ENCODE data around the gene GRN.

GRN gene

DNA sequence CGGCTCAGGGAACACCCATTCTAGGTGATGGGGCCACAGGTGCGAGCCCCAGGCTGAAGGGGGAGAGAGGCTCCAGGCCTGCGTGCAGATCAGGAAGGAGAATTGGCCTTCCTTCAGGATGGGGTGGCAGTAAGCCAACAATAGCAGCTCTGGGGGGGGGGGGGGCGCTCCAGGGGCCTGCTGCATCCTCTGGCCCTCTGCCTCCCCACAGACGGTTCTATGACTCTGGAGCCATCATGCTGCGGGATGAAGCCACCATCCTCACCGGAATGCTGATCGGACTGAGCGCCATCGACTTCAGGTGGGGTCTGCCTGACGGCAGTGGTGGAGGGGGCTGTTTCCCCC is 30.6 kb upstream of the GRN start:
- Mint-ChIP-seq H3K27me3 (peaks cover 48% of the 10 kb centered on the region), H3K36me3 (ENCODE audit: insufficient read depth) (peaks cover 10% of the 10 kb centered on the region), H3K9me3 (no peaks in the 10 kb centered on the region), H3K4me3 (peak overlapping the region; percentile 66), H3K27ac (ENCODE audit: low read depth) (no peak overlapping the region), H3K4me1 (peaks cover 22% of the 10 kb centered on the region)
- no peak for ATAC-seq (replicated peaks; ENCODE audit: extremely low read depth, poor library complexity, severe bottlenecking)
- no peak for DNase-seq (ENCODE audit: low spot score in 2 of 2)

- peaks cover 17% of the 10 kb centered on the region for H3K4me1 Mint-ChIP-seq
- peaks cover 48% of the 10 kb centered on the region for H3K27me3 Mint-ChIP-seq
- H3K27ac Mint-ChIP-seq (ENCODE audit: low read depth), result no peak overlapping the region
- H3K4me3 Mint-ChIP-seq, result peak overlapping the region; percentile 66
- H3K36me3 Mint-ChIP-seq (ENCODE audit: insufficient read depth), result peaks cover 14% of the 10 kb centered on the region
- ATAC-seq (replicated peaks; ENCODE audit: extremely low read depth, poor library complexity, severe bottlenecking), result no peak
- no peaks in the 10 kb centered on the region for H3K9me3 Mint-ChIP-seq
- no peak for DNase-seq (ENCODE audit: low spot score in 2 of 2)
These were observed 30.0 kb upstream of the GRN start for GRCh38 chr17:44314869-44315661.

DNA sequence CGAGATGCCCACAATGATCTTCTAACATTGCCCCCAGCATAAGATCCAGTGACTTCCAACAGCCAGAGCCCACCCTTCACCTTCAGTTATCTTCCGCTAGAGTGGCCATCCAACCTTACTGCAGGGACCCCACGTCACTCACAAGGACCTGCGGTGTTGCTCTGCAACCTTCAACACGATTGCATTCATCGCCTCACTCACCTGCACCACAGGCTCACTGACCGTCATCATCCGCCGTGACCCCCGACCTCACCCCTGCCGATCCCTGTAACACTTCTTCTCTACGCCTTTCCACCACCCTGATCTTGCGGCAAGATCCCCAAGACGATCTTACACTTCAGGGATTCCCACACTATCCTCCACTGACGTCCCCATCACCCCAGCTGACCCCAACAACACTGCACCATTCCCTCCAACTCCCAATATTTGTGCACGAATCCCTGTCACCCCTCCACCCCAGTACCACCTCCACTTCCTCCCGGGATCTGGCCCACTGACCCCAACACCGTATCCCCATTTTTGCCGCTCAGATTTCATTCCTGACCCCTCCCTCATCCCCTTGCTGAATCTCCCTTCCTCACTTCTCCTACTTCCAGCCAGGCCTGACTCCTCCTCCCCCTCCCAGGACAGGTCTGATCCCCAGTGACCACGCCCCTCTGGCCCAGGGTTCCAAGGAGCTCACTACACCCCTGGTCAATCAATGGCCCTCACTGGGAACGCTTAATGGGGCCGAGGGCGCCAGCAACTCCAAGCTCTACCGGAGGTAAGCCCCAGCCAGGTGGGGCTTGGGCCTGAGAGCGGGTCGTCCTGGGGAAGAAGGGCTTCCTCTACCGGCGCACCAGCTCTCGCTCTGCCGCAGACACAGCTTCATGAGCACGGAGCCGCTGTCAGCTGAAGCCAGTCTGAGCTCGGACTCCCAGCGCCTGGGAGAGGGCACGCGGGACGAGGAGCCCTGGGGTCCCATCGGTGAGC is 29.1 kb upstream of the GRN start:
- H3K4me1 Mint-ChIP-seq, result peaks cover 16% of the 10 kb centered on the region
- H3K9me3 Mint-ChIP-seq, result no peaks in the 10 kb centered on the region
- H3K36me3 Mint-ChIP-seq (ENCODE audit: insufficient read depth), result peaks cover 16% of the 10 kb centered on the region
- no peak overlapping the region for H3K27ac Mint-ChIP-seq (ENCODE audit: low read depth)
- peak overlapping the region; percentile 66 for H3K4me3 Mint-ChIP-seq
- ATAC-seq (replicated peaks; ENCODE audit: extremely low read depth, poor library complexity, severe bottlenecking), result no peak
- H3K27me3 Mint-ChIP-seq, result peaks cover 48% of the 10 kb centered on the region
- no peak for DNase-seq (ENCODE audit: low spot score in 2 of 2)

DNA sequence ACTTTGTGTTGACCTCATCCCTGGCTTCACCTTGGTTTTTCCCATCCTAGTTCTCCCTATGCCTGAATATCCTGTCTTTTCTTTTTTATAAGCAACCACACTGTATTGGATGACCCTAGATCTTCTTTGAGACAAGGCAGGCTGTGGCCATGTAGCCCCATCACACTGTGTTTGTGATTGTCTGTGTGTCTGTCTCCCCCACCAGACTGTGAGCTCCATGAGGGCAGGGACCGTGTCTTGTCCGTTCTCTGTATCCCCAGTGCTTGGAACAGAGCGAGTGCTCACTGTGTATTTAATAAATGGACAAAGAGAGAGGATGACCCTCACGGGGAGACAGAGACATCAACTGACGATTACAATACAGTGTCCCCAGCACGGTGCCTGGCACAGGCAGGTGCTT is 27.6 kb upstream of the GRN start:
- Mint-ChIP-seq H3K9me3 (no peaks in the 10 kb centered on the region), H3K36me3 (ENCODE audit: insufficient read depth) (peaks cover 21% of the 10 kb centered on the region), H3K27me3 (peaks cover 48% of the 10 kb centered on the region), H3K27ac (ENCODE audit: low read depth) (no peak overlapping the region), H3K4me1 (peaks cover 28% of the 10 kb centered on the region), H3K4me3 (no peak overlapping the region)
- DNase-seq (ENCODE audit: low spot score in 2 of 2) (no peak), ATAC-seq (replicated peaks; ENCODE audit: extremely low read depth, poor library complexity, severe bottlenecking) (no peak)

DNA sequence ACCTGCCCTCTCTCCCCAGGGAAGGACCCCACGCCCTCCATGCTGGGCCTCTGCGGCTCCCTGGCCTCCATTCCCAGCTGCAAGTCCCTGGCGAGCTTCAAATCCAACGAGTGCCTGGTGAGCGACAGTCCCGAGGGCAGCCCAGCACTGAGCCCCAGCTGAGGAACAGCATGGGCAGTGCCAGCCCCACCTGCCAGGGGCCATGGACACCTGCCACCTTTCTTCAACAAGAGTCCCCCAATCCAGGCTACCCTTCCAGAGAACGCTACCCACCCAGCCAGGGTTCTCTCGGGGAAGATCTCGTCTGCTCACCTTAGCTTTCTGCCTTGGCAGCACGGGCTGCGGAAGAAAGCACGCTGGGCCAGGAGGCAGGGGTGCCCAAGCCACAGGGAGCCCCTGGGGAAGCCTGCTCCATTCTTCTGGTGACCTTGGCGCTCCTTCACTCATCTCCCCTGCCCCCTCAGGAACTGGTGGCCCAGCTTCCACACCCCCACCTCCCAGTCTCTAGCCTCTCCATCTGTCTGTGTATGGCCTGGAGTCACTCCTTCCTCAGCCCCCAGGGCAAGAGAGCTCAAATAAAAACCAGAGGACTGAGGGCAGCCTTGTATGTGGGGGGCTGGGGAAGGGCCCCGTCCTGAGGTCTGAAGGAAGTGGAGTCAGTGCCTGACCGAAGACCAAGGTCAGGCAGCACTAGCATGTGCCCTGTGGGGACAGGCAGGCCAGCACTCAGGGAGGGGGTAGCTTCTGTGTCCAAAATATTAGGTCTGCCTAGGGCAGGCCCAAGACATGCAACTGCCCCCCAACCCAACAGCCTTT is 26.8 kb upstream of the GRN start:
- Mint-ChIP-seq H3K36me3 (ENCODE audit: insufficient read depth) (peaks cover 21% of the 10 kb centered on the region), H3K4me3 (no peak overlapping the region), H3K27me3 (peaks cover 41% of the 10 kb centered on the region), H3K4me1 (peaks cover 28% of the 10 kb centered on the region), H3K27ac (ENCODE audit: low read depth) (no peak overlapping the region), H3K9me3 (no peaks in the 10 kb centered on the region)
- no peak for ATAC-seq (replicated peaks; ENCODE audit: extremely low read depth, poor library complexity, severe bottlenecking)
- DNase-seq (ENCODE audit: low spot score in 2 of 2), result no peak

GRCh38 chr17:44320066-44320465 is 25.0 kb upstream of the GRN start:
- Mint-ChIP-seq H3K4me1 (peaks cover 34% of the 10 kb centered on the region), H3K4me3 (no peak overlapping the region), H3K27ac (ENCODE audit: low read depth) (no peak overlapping the region), H3K36me3 (ENCODE audit: insufficient read depth) (peaks cover 27% of the 10 kb centered on the region), H3K27me3 (peaks cover 28% of the 10 kb centered on the region), H3K9me3 (no peaks in the 10 kb centered on the region)
- DNase-seq (ENCODE audit: low spot score in 2 of 2) (no peak), ATAC-seq (replicated peaks; ENCODE audit: extremely low read depth, poor library complexity, severe bottlenecking) (no peak)

DNA sequence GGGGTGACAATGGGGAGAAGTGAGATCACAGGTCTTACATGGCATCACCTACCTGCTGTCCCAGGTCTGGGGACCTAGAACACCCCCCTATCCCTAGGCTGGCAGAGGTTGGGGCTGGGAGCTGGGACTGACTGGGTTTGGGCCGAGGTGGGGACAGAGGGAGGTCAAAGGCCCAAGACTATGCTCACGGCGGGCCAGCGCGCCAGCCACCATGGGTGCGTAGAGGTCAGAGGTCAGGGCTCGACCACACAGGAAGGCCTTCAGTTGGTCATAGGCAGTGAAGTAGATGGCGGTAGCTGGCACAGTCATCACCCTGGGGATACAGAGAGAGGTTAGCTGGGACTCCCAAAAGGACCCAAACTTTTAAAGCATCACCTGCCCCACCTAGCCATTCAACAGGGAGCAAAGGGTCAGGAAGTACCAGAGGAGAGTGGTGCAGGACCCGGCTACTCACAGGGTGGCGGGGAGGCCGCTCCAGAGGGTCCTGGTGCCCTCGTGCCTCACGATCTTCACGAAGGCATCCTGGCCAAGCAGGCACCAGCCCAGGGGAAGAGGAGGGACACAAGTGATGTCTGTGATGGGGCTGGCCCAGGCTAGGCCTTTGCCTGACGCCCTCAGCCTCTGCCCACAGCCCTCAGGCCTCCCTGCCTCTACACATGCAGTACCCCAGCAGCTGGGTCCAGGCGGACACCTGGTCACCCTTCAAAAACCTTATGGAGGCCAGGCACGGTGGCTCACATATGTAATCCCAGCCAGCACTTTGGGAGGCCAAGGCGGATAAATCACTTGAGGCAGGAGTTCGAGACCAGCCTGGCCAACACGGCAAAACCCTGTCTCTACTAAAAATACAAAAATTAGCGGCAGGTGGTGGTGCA is 23.6 kb upstream of the GRN start:
- ATAC-seq (replicated peaks; ENCODE audit: extremely low read depth, poor library complexity, severe bottlenecking) (no peak), DNase-seq (ENCODE audit: low spot score in 2 of 2) (no peak)
- Mint-ChIP-seq H3K27me3 (peaks cover 15% of the 10 kb centered on the region), H3K36me3 (ENCODE audit: insufficient read depth) (peaks cover 32% of the 10 kb centered on the region), H3K9me3 (no peaks in the 10 kb centered on the region), H3K4me1 (peaks cover 23% of the 10 kb centered on the region), H3K4me3 (no peak overlapping the region), H3K27ac (ENCODE audit: low read depth) (no peak overlapping the region)

DNA sequence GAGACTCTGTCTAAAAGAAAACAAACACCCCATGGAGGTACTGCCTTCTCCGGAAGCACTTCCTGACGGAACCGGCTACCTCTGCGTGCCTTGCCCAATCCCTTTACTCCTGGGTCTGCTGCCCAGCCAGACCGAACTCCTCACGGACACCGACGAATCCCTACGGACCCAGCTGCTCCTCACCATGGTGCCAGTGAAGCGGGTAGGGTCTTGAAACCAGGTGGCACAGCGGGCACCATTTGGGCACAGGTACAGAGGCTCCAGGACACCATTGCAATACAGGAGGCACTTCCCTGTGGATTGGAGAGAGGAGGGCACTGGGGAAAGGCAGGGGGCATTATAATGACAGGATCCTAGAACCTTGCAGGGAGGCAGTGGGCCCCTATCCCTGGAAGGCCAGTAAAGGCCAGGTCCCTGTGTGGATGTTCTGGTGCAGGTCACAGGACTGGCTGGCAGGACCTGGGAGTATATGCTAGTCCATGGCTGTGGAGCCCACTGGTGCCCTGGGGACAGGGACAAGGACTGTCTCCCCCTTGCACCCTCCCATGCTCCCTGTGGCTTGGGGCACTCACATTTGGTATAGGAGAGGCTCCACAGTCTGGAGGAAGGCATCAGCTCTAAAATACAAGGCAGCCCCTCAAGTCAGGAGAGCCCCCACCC is 22.7 kb upstream of the GRN start:
- ATAC-seq (replicated peaks; ENCODE audit: extremely low read depth, poor library complexity, severe bottlenecking), result no peak
- DNase-seq (ENCODE audit: low spot score in 2 of 2), result no peak
- Mint-ChIP-seq H3K4me1 (peaks cover 26% of the 10 kb centered on the region), H3K27me3 (peaks cover 6% of the 10 kb centered on the region), H3K36me3 (ENCODE audit: insufficient read depth) (peaks cover 30% of the 10 kb centered on the region), H3K4me3 (peak overlapping the region; percentile 32), H3K9me3 (no peaks in the 10 kb centered on the region), H3K27ac (ENCODE audit: low read depth) (no peak overlapping the region)

GRCh38 chr17:44323359-44324091 is 21.6 kb upstream of the GRN start:
- Mint-ChIP-seq H3K27me3 (no peaks in the 10 kb centered on the region), H3K36me3 (ENCODE audit: insufficient read depth) (peaks cover 30% of the 10 kb centered on the region), H3K27ac (ENCODE audit: low read depth) (peak overlapping the region; percentile 32), H3K4me1 (peaks cover 23% of the 10 kb centered on the region), H3K4me3 (peak overlapping the region; percentile 87), H3K9me3 (no peaks in the 10 kb centered on the region)
- no peak for DNase-seq (ENCODE audit: low spot score in 2 of 2)
- no peak for ATAC-seq (replicated peaks; ENCODE audit: extremely low read depth, poor library complexity, severe bottlenecking)

GRCh38 chr17:44324092-44324570 is 21.0 kb upstream of the GRN start:
- H3K4me1 Mint-ChIP-seq, result peaks cover 23% of the 10 kb centered on the region
- ATAC-seq (replicated peaks; ENCODE audit: extremely low read depth, poor library complexity, severe bottlenecking) (no peak), DNase-seq (ENCODE audit: low spot score in 2 of 2) (no peak)
- H3K4me3 Mint-ChIP-seq, result peak overlapping the region; percentile 87
- peak overlapping the region; percentile 32 for H3K27ac Mint-ChIP-seq (ENCODE audit: low read depth)
- no peaks in the 10 kb centered on the region for H3K27me3 Mint-ChIP-seq
- no peaks in the 10 kb centered on the region for H3K9me3 Mint-ChIP-seq
- peaks cover 28% of the 10 kb centered on the region for H3K36me3 Mint-ChIP-seq (ENCODE audit: insufficient read depth)

Data from central memory CD8-positive, alpha-beta T cell (primary cell).